Stimulated activated naive CD4-positive, alpha-beta T cell (primary cell): Measurements from ENCODE around the gene TTLL10.

ENCODE experiments used
- DNase-seq, 6 experiments: peaks; one replicate each; lab custom pipeline; 2025; lab: John Stamatoyannopoulos, UW

The TTLL10 gene

GRCh38 chr1:1236945-1237873 is 63.5 kb downstream of the TTLL10 start:
- DNase-seq, result no peak

- DNase-seq, result no peak
These were observed 64.4 kb downstream of the TTLL10 start for GRCh38 chr1:1237874-1238701.

GRCh38 chr1:1238702-1239178 is 65.1 kb downstream of the TTLL10 start:
- no peak for DNase-seq

GRCh38 chr1:1239227-1239613 is 65.5 kb downstream of the TTLL10 start:
- no peak for DNase-seq

DNA sequence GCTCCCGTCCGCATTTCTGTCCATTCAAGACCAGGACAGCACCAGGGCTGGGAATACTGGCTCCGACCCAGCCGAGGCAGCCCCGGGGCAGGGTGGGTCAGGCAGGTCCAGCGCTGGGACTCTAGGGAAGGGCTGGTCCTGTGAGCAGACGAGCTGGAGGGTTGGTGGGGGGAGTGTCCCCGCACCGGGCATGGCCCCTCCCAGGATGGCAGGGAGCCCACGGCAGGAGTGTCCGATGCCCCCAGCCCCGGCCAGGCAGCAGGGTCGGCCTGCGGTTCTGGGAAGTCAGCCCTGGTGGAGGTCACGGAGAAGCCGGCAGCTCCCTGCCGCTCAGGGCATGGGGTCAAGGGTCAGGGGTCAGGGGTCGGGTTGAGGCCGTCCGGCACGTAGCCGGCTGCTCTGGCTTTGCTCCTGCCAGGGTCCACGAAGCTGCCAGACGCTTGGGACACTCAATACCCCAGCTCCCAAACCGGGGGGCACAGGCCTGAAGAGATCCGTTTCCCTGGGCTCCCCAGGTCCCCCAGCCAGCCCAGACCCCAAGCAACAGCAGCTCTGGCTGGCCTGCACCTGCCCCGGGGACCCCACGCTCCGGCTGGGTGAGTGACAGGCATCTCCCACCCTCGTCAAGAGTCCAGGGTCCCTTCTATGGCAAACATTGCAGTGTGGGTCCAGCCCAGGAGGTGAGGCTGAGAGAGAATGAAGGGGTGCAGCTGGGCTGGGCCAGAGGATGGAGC is 66.1 kb downstream of the TTLL10 start:
- DNase-seq, result no peak

- no peak for DNase-seq
These were observed 66.7 kb downstream of the TTLL10 start for GRCh38 chr1:1240348-1240732.

GRCh38 chr1:1240822-1241587 is 67.3 kb downstream of the TTLL10 start:
- DNase-seq, result no peak

- DNase-seq, result no peak
These were observed 68.0 kb downstream of the TTLL10 start for GRCh38 chr1:1241588-1242219.

- no peak for DNase-seq
These were observed 69.0 kb downstream of the TTLL10 start for GRCh38 chr1:1242461-1243265.

GRCh38 chr1:1243266-1243660 is 69.6 kb downstream of the TTLL10 start:
- DNase-seq, result no peak

GRCh38 chr1:1243807-1244191 is 70.1 kb downstream of the TTLL10 start:
- DNase-seq, result no peak

- DNase-seq, result no peak
These were observed 70.6 kb downstream of the TTLL10 start for GRCh38 chr1:1244192-1244811.

GRCh38 chr1:1245178-1245816 is 71.6 kb downstream of the TTLL10 start:
- no peak for DNase-seq

GRCh38 chr1:1245817-1246576 is 72.3 kb downstream of the TTLL10 start:
- no peak for DNase-seq

- no peak for DNase-seq
These were observed 73.1 kb downstream of the TTLL10 start, which contains the start of gene C1QTNF12 for GRCh38 chr1:1246577-1247340. Gene C1QTNF12, minus strand, starts transcription at chr1:1246722. Its CDS starts 32 bp downstream, at chr1:1246690.

DNA sequence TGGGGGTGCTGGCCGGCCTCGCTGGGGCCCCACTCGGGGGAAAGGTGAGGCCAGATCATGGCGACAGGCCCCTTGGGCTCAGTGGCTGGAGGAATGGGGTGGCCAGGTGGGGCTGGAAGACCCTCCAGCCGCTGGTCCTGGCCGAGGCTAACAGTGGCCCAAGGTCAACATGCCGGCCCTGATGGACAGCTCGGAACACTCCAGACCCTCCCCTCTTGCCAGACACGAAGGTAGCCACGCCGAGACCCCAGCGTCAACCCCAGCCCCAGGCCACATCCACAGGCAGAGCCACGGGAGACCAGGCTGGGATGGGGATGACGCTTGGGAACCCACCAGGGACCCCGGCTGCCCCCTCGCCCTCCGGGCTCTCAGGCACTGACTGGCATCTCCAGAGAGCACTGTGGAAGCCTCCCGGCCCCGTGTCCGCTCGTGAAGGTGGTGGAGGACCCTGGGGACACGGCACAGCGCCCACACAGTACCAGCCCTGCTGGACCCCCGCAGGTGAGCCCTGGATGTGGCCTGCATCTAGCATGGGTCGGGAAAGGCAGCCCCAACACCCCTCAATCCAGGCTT is 73.7 kb downstream of the TTLL10 start:
- DNase-seq, result no peak
